Body of pancreas (tissue), 4 donors: Measurements from ENCODE around the gene H6PD.

Experiments
- CTCF ChIP-seq, 7 experiments: fragments of 450-650 bp in 4 of 7; fragments of 200-600 bp in 3 of 7; sonication (generic) in 3 of 7; IDR thresholded peaks; one replicate each; pipeline ENCODE4 v1.5.1; 2016 to 2019; ENCODE audit warnings: antibody characterized with exemption in 7 of 7
- POLR2A ChIP-seq, 3 donors: fragments of 450-650 bp; IDR thresholded peaks; one replicate each; pipeline ENCODE4 v1.6.1; 2016; ENCODE audit warnings: antibody characterized with exemption in 3 of 3, mild to moderate bottlenecking in 2 of 3

- TF ChIP-seq CTCF (IDR thresholded peaks at IDR 0.05) (no peak), POLR2A (IDR thresholded peaks at IDR 0.05) (no peak)
Measured at GRCh38 chr1:9193233-9193625, 41.3 kb upstream of the H6PD start.
